HG03103 (cell line): ENCODE results near the gene RAB31.
"Not testable (repeated sequence)": the region's sequence is repeated elsewhere in the genome, so short reads cannot be mapped to it uniquely, and the experiment has no call there.

Experiments used
- ATAC-seq: cut with Tn5 transposase; IDR thresholded peaks from one replicate; pipeline ENCODE4 v1.9.1; 2021; ENCODE audit warnings: low read depth; ENCODE audit not compliant: unreplicated experiment

The RAB31 gene

DNA sequence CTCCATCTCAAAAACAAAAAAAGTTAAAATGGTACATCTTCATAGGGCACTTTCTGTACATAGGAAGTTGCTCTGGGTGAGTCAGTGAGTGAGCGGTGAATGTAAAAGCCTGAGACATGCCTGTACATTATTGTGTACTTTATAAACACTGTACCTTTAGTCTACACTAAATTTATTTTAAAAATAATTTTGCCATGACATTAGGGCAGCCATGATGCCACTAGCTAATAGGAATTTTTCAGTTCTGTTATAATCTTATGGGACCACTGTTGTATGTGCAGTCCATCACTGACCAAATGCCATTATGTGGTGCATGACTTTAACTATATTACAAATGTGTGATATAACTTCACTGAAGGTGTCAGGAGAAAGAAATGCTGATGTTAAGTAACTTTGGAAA lies 166.6 kb downstream of the RAB31 start:
- ATAC-seq, result no peak

GRCh38 chr18:9876212-9876866 lies 168.2 kb downstream of the RAB31 start:
- ATAC-seq, result no peak

- ATAC-seq, result no peak
Observed at GRCh38 chr18:9876867-9877654, 169.0 kb downstream of the RAB31 start.

GRCh38 chr18:9877655-9878014 lies 169.5 kb downstream of the RAB31 start:
- no peak for ATAC-seq

DNA sequence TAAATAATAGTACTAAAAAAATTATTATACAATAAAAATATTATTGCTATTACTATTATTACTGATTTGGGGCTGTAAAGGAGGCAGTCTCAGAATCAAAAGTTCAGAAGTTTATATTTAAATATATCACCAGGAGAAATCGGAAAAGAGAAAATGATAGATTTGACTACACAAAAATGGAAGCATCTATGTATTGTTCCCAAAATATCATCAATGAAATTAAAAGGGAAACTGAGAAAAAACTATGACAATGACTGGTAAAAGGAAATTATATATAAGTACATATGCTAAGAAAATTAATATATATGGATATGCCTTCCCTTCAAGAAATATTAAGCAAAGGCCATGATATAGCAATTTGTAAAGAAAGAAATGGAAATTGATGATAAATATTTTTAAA lies 170.0 kb downstream of the RAB31 start:
- ATAC-seq, result no peak

DNA sequence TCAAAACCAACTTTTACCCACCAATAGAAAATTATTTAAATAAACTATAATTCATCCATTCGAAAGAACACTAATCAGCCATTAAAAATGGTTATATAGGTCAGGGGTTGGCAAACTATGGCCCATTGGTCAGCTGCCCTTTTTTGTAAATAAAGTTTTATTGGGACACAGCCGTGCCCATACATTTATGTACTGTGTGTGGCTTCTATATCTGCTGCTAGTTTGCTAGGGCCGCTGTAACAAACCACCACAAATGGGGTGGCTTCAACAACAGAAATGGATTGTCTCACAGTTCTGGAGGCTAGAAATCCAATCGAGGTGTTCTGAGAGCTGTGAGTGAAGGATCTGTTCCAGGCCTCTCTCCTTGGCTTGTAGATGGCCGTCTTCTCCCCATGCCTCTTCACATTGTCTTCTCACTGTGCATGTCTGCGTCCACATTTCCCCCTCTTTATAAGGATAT lies 170.7 kb downstream of the RAB31 start:
- no peak for ATAC-seq

DNA sequence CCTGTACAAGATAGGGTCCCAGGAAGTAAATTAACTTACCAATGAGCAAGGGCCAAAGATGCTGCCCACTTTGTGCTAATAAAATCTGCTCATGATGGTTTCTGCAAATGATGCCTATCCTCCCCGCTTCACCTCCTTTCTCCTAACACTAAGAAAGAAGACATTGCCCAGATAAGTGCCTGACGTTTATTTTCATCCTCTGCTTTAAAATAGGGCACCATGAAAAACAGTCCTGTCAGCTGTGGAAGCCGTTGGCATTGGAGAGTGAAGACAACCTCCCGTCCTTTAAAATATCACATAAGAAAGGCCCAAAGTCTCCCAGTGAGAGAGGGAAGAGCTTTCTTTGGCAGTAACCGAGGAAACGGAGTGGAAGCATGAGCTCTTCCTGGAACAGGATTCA lies 176.0 kb downstream of the RAB31 start:
- no peak for ATAC-seq

DNA sequence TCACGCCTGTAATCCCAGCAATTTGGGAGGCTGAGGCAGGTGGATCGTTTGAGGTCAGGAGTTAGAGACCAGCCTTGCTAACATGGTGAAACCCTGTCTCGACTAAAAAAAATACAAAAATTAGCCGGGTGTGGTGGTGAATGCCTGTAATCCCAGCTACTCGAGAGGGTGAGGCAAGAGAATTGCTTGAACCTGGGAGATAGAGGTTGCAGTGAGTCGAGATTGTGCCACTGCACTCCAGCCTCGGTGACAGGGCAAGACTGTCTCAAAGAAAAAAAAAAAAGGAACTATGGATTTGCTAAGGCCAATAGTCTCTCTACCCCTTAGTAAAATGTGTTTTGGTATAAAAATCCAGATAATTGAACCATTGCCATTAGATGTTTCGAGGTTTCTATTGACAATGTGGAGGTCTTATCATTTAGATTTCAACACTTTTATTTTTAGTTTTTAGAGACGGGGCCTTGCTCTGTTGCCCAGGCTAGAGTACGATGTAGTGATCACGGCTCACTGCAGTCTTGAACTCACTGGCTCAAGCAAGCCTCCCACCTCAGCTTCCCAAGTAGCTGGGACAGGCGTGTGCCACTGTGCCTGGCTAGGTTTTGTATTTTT lies 176.5 kb downstream of the RAB31 start:
- ATAC-seq, result no peak

DNA sequence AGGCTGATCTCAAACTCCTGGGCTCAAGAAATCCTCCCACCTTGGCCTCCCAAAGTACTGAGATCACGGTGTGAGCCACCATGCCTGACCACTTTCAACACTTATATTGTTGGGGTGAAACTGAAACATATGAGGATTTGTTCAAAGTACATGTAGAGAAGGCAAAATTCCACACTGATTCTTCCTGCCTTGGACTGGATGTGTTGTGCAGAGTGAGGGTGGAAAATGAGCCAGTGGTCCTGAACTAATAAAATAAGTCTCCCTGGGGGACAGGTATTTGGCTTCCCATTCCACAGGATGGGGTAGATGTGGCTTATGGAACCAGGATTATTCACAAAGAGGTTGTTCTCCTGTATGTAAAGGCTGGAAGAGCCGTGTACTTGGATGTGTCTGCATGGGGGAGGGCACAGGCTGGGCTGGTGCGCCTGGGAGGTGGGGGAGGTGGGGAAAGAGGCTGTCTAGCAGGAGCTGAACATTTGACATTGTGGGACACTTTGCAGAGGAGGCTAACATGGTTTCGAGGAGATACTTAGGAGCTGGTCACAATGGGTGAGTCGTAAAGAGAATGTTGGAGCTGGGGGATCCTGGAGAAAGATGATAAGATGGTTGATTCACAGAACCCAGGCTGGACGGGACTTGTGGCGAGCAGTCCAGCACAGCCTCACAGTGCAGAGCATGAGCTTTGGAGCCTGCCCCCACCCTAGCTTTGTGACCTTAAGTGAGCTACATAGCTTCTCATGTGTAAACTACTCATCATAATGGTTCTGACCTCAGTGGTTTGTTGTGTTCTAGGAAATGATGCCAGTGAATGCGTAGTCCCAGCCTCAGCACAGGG lies 177.3 kb downstream of the RAB31 start, which contains the start of gene TXNDC2:
TXNDC2 (plus strand) TSS at position 804 of the 835 bp plus-strand sequence. CDS start 708 bp downstream, outside the sequence.
- ATAC-seq, result no peak

GRCh38 chr18:9886005-9886348 lies 177.9 kb downstream of the RAB31 start:
- no peak for ATAC-seq

DNA sequence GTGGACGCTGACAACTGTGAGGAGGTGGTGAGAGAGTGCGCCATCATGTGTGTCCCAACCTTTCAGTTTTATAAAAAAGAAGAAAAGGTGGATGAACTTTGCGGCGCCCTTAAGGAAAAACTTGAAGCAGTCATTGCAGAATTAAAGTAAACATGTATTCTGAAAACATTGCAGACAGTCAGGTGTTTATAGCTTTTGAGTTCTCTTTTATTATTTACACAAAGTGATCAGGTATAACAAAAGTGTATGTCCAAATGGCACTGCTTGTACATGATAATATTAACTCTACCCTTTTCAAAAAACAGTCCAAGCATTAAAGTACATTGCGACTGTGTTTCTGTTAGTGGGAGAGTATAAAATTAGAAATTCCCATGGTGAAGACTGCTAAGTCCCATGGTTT lies 179.9 kb downstream of the RAB31 start:
- ATAC-seq, result no peak

DNA sequence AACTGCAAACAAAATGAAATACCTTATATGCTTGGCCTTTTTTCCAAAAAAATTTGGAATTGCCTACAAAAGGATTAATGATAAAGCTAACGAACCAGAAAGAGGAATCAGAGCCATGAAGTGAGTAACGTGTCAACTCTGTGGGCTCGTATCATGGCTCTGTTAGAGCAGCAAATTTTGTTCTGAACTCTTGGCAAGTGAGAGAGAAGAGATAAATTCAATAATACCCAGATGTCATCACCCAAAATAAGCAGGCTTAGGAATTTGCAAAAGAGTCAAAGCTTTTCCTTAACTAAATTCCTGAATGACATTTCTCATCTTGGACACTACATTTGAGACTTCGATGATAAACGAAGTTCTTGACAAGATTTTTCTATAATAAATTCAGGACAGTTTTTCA lies 182.1 kb downstream of the RAB31 start:
- ATAC-seq, result no peak

- ATAC-seq, result no peak
Observed at GRCh38 chr18:9890957-9891356, 182.9 kb downstream of the RAB31 start.

DNA sequence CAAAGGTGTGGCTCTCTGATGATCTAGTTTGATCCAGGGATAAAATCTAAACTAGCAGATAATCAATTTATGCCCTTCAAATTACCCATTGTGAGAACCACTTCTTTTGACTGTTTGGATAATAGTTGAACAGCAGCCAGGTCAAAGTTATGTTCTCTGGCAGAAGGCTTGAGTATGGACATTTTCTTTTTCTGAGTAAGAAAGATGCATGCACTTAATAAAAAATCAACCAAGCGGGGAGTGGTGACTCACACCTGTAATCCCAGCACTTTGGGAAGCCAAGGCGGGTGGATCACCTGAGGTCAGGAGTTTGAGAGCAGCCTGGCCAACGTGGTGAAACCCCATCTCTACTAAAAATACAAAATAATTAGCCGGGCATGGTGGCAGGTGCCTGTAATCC lies 183.4 kb downstream of the RAB31 start:
- ATAC-seq, result not testable (repeated sequence)

GRCh38 chr18:9894454-9895068 lies 186.5 kb downstream of the RAB31 start:
- no peak for ATAC-seq

- ATAC-seq, result no peak
Observed at GRCh38 chr18:9897129-9897528, 189.0 kb downstream of the RAB31 start.

- not testable (repeated sequence) for ATAC-seq
Observed at GRCh38 chr18:9897787-9898291, 189.7 kb downstream of the RAB31 start.

- ATAC-seq, result no peak
Observed at GRCh38 chr18:9898792-9899549, 190.9 kb downstream of the RAB31 start.

DNA sequence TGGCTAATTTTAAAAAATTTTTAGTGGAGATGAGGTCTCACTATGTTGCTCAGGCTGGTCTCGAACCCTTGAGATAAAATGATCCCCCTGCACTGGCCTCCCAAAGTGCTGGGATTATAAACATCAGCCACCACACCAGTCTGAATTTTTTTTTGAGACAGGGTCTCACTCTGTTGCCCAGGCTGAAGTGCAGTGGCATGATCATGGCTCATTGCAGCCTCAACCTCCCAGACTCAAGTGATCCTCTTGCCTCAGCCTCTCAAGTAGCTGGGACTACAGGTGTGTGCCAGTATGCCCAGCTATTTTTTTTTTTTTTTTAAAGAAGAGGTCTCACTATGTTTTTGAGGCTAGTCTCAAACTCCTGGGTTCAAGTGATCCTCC lies 191.4 kb downstream of the RAB31 start:
- ATAC-seq, result not testable (repeated sequence)

DNA sequence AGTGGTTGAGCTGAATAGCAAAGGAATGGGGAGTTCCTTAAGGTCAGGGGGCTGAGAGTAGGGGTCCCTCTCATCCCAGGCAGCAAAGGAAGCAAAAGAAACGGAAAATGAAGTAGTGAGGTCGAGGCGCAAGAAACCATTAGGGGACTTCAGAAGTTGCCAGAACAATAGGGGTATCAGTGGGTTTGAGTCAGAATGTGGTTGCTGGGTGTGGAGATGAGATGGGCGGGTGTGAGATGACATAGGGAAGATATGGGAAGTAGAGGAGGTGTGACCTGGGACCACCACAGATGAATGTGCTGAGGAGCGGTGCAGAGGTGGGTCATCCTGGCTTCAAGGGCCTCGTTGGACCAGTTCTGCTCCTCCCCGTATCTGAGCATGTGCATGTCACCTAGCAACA lies 192.6 kb downstream of the RAB31 start:
- ATAC-seq, result no peak
